Activated T-helper 9 cell treated with anti-CD3 and anti-CD28 coated beads, Interleukin-2, amount 50 U/mL, for 16 hours (primary cell): ENCODE results near the gene PROP1.
"Not testable (repeated sequence)": the region's sequence is repeated elsewhere in the genome, so short reads cannot be mapped to it uniquely, and the experiment has no call there.

Source experiments
- DNase-seq: peaks from one replicate; pipeline ENCODE4 v3.0.0-alpha.2; 2020; ENCODE audit warnings: low read depth

Gene PROP1

GRCh38 chr5:177995691-177996595, at the start of gene PROP1:
TSS of gene PROP1 (minus strand) at chr5:177996242. CDS start at chr5:177995933, 309 bp downstream.
- DNase-seq, result no peak

- DNase-seq, result not testable (repeated sequence)
Measured at GRCh38 chr5:178019379-178020030, 23.5 kb upstream of the PROP1 start.

GRCh38 chr5:178012758-178013157, 16.7 kb upstream of the PROP1 start:
- not testable (repeated sequence) for DNase-seq

GRCh38 chr5:178011816-178012554, 15.9 kb upstream of the PROP1 start:
- not testable (repeated sequence) for DNase-seq

GRCh38 chr5:178007272-178007671, 11.2 kb upstream of the PROP1 start:
- not testable (repeated sequence) for DNase-seq

- peak; percentile 47 for DNase-seq
Measured at GRCh38 chr5:178006536-178007231, 10.6 kb upstream of the PROP1 start.

- DNase-seq, result not testable (repeated sequence)
Measured at GRCh38 chr5:178006181-178006535, 10.1 kb upstream of the PROP1 start.

GRCh38 chr5:177997846-177998245, 1.8 kb upstream of the PROP1 start:
- no peak for DNase-seq

- no peak for DNase-seq
Measured at GRCh38 chr5:177997319-177997670, 1.3 kb upstream of the PROP1 start.

- DNase-seq, result no peak
Measured at GRCh38 chr5:177996660-177997318, 747 bp upstream of the PROP1 start.

- no peak for DNase-seq
Measured at GRCh38 chr5:177994561-177995190, 1.4 kb downstream of the PROP1 start.

GRCh38 chr5:177994063-177994462, 2.0 kb downstream of the PROP1 start:
- DNase-seq, result no peak

- DNase-seq, result no peak
Measured at GRCh38 chr5:177992466-177992865, 3.6 kb downstream of the PROP1 start.

GRCh38 chr5:177988989-177989625, 6.9 kb downstream of the PROP1 start:
- no peak for DNase-seq

- DNase-seq, result no peak
Measured at GRCh38 chr5:177987326-177987725, 8.7 kb downstream of the PROP1 start.

- DNase-seq, result no peak
Measured at GRCh38 chr5:177985430-177986040, 10.5 kb downstream of the PROP1 start.

- DNase-seq, result no peak
Measured at GRCh38 chr5:177984584-177985206, 11.3 kb downstream of the PROP1 start.

- no peak for DNase-seq
Measured at GRCh38 chr5:177983763-177984583, 12.1 kb downstream of the PROP1 start.

GRCh38 chr5:177982956-177983355, 13.1 kb downstream of the PROP1 start:
- DNase-seq, result no peak
